T-helper 2 cell treated with Interferon-gamma antibody and Interleukin-4, amounts not matched to agents 5 μg/mL and 100 μg/mL, for 36 hours (primary cell): ENCODE measurements around the gene PLCH1.

ENCODE experiments used
- DNase-seq: peaks from one replicate; pipeline ENCODE4 v3.0.0; 2021; ENCODE audit warnings: low spot score
- H3K27ac Mint-ChIP-seq: one replicate; pipeline ENCODE4 v1.8.0; 2021; ENCODE audit warnings: mild to moderate bottlenecking, mixed read lengths
- H3K27me3 Mint-ChIP-seq: one replicate; pipeline ENCODE4 v1.8.0; 2021; ENCODE audit warnings: low read depth, mixed read lengths
- H3K36me3 Mint-ChIP-seq: one replicate; pipeline ENCODE4 v1.8.0; 2021; ENCODE audit warnings: low read depth, mixed read lengths
- H3K4me1 Mint-ChIP-seq: one replicate; pipeline ENCODE4 v1.8.0; 2021; ENCODE audit warnings: low read depth, mixed read lengths
- H3K4me3 Mint-ChIP-seq: one replicate; pipeline ENCODE4 v1.8.0; 2022; ENCODE audit warnings: mild to moderate bottlenecking, moderate library complexity, mixed read lengths
- H3K9me3 Mint-ChIP-seq: one replicate; pipeline ENCODE4 v1.8.0; 2021; ENCODE audit warnings: mixed read lengths

PLCH1 gene

GRCh38 chr3:155485897-155486296, 259.0 kb downstream of the PLCH1 start:
- Mint-ChIP-seq H3K36me3 (no peaks in the 10 kb centered on the region), H3K27ac (no peak overlapping the region), H3K4me1 (no peaks in the 10 kb centered on the region), H3K27me3 (no peaks in the 10 kb centered on the region), H3K9me3 (no peaks in the 10 kb centered on the region), H3K4me3 (no peak overlapping the region)
- no peak for DNase-seq

DNA sequence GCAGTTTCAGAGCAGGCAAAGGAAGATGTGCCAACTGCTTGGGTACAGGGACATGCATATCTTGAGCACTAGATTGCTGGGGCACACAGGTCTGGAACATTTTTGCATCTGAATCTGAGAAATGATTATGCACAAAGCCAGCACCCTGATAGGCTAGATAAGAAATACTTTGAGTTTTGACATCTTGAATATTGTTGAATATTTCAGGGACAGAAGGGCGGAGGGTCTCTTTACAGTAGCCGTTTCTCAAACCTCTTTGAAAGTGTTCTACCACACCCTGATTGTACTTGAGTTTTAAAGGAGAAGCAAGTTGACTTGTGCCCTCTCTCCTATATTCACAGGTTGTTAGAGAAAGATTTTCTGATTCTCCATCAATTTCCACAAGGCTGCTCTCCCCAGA, 263.3 kb downstream of the PLCH1 start:
- Mint-ChIP-seq H3K27me3 (peaks cover 2% of the 10 kb centered on the region), H3K4me3 (no peak overlapping the region), H3K9me3 (peaks cover 7% of the 10 kb centered on the region), H3K4me1 (no peaks in the 10 kb centered on the region), H3K36me3 (no peaks in the 10 kb centered on the region), H3K27ac (no peak overlapping the region)
- DNase-seq = no peak

DNA sequence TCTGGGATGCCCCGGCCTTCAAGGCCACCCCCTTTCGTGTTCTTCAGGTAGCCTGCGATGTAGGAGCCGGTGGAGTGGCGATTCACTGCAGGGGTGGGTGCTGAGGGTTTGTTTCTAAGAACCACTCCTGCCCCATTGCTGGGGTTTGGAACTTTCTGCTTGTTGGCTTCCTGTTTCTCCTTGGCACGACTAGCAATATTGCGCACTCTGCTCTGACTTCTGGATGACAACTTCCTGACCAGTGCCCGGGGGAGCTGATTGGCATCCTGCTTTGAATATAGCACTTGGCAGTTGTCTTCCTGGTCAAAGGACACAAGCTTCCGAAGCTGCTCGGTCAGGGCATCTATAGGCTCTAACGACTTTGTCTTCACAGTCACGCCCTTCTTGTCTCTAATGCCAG, 263.8 kb downstream of the PLCH1 start:
- peaks cover 2% of the 10 kb centered on the region for H3K27me3 Mint-ChIP-seq
- DNase-seq = no peak
- H3K4me3 Mint-ChIP-seq = no peak overlapping the region
- no peaks in the 10 kb centered on the region for H3K36me3 Mint-ChIP-seq
- no peak overlapping the region for H3K27ac Mint-ChIP-seq
- H3K9me3 Mint-ChIP-seq = peaks cover 7% of the 10 kb centered on the region
- no peaks in the 10 kb centered on the region for H3K4me1 Mint-ChIP-seq

DNA sequence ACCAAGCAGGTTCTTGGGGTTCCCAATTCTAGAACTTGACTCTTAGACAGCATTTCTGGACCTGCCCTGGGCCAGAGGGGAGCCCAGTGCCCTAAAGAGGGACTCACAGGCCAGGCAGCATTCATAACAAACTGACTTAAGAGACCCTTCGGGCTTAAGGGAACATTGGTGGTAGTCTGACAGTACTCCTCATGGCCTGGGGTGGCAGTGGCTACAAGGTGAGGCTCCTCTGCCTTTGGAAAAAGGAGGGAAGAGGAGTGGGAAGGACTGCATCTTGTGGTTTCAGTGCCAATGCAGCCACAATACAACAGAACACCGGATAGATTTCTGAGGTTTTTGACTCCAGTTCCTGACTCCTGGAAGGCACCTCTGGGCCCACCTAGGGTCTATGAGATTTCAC, 279.2 kb downstream of the PLCH1 start:
- Mint-ChIP-seq H3K9me3 (peaks cover 20% of the 10 kb centered on the region), H3K4me1 (no peaks in the 10 kb centered on the region), H3K36me3 (no peaks in the 10 kb centered on the region), H3K27me3 (no peaks in the 10 kb centered on the region), H3K27ac (no peak overlapping the region), H3K4me3 (no peak overlapping the region)
- no peak for DNase-seq

GRCh38 chr3:155462672-155463071, 282.2 kb downstream of the PLCH1 start:
- no peaks in the 10 kb centered on the region for H3K36me3 Mint-ChIP-seq
- H3K27me3 Mint-ChIP-seq = no peaks in the 10 kb centered on the region
- H3K4me3 Mint-ChIP-seq = no peak overlapping the region
- H3K9me3 Mint-ChIP-seq = peaks cover 8% of the 10 kb centered on the region
- DNase-seq = no peak
- H3K4me1 Mint-ChIP-seq = no peaks in the 10 kb centered on the region
- H3K27ac Mint-ChIP-seq = no peak overlapping the region

DNA sequence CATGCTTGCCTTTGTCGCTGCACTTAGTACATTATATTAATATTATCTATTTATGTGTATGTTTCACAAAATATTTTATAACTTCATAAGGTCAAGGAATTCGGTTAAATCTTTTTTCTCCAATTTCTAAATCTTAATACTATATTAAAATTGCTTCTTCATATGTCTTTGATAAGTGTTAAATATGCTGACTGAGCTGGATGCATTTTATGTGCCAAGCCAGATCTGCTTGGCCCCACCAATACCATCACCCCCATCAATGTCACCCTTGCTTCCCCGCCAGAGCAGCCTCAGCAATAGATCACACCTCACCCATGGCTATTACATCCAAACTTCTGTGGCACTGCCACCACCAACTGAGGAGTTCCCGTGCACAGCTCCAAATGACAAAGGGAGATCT, 287.3 kb downstream of the PLCH1 start:
- Mint-ChIP-seq H3K9me3 (no peaks in the 10 kb centered on the region), H3K4me3 (no peak overlapping the region), H3K27me3 (no peaks in the 10 kb centered on the region), H3K4me1 (no peaks in the 10 kb centered on the region), H3K36me3 (no peaks in the 10 kb centered on the region), H3K27ac (no peak overlapping the region)
- no peak for DNase-seq

GRCh38 chr3:155455765-155456164, 289.1 kb downstream of the PLCH1 start:
- Mint-ChIP-seq H3K27ac (no peak overlapping the region), H3K9me3 (no peaks in the 10 kb centered on the region), H3K27me3 (no peaks in the 10 kb centered on the region), H3K4me3 (no peak overlapping the region), H3K4me1 (no peaks in the 10 kb centered on the region), H3K36me3 (no peaks in the 10 kb centered on the region)
- DNase-seq = no peak

DNA sequence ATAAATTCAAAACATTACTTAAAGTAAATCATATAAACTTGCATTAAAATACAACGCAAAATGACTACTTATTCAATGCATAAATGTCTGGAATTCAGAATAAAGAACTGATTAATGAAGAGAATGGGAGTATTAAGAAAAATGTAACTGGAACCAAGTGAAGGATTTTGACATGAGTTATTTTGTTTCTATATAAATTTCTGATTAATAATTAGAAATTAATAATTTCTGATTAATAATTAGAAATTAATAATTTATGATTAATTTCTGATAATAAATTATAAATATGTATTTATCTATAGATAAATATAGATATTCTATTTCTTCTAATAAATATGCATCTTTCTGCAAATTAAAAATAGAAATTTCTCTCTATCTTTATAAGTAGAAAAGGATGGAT, 291.4 kb downstream of the PLCH1 start:
- H3K9me3 Mint-ChIP-seq = no peaks in the 10 kb centered on the region
- no peak overlapping the region for H3K4me3 Mint-ChIP-seq
- no peak for DNase-seq
- no peaks in the 10 kb centered on the region for H3K36me3 Mint-ChIP-seq
- no peaks in the 10 kb centered on the region for H3K27me3 Mint-ChIP-seq
- H3K27ac Mint-ChIP-seq = no peak overlapping the region
- no peaks in the 10 kb centered on the region for H3K4me1 Mint-ChIP-seq

DNA sequence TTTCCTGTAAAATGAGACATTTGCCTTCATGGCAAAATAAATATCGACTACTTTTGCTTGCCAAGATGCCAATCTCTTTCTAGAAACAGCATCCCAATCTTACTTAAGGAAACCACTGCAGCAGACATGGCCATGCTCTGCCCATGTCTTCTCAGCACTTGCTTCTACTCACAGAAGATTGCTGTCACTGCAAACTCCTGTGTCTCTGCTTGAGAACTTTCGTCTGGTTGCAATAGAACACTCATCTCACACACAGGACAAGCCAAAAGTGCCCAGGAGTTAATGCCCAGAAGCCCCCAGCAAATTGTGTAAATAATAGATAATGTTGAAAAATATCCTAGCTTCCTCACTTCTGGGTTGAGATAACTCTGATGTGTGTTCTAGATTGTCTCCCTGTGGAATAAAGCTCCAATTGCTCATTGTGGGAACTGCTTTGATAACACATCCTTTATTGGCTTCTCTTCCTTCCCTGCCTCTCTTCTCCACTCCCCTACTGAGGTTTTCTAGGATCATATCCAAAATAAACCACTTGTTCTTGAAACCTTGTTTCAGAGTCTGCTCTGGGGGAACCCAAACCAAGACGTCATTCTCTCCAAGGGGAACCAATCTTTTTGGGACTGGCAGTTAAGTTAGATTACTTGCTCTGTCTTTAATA, 295.1 kb downstream of the PLCH1 start:
- no peaks in the 10 kb centered on the region for H3K9me3 Mint-ChIP-seq
- H3K27ac Mint-ChIP-seq = no peak overlapping the region
- H3K36me3 Mint-ChIP-seq = no peaks in the 10 kb centered on the region
- no peaks in the 10 kb centered on the region for H3K4me1 Mint-ChIP-seq
- no peaks in the 10 kb centered on the region for H3K27me3 Mint-ChIP-seq
- no peak for DNase-seq
- H3K4me3 Mint-ChIP-seq = no peak overlapping the region

DNA sequence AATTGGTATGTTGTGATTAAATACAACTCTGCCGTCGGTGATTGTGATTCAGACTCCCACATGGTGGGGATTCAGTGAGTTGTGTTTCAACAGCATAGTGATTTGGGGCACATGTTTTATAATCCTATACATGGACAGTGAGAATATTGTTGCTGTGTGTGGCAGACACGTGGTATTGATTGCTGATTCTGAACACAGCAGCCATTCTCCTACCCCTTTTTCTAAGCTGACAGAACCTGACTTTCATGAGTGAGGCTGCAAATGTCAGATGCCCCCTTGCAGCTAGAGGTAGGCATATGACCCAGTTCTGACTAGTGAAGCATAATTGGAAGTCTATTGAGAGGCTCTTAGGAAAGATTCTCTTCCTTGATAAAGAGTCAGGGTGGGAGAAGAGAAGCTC, 296.3 kb downstream of the PLCH1 start:
- no peak overlapping the region for H3K4me3 Mint-ChIP-seq
- H3K36me3 Mint-ChIP-seq = no peaks in the 10 kb centered on the region
- no peak overlapping the region for H3K27ac Mint-ChIP-seq
- no peak for DNase-seq
- no peaks in the 10 kb centered on the region for H3K9me3 Mint-ChIP-seq
- H3K27me3 Mint-ChIP-seq = no peaks in the 10 kb centered on the region
- no peaks in the 10 kb centered on the region for H3K4me1 Mint-ChIP-seq

- Mint-ChIP-seq H3K9me3 (no peaks in the 10 kb centered on the region), H3K4me3 (no peak overlapping the region), H3K27me3 (no peaks in the 10 kb centered on the region), H3K27ac (no peak overlapping the region), H3K36me3 (no peaks in the 10 kb centered on the region), H3K4me1 (no peaks in the 10 kb centered on the region)
- DNase-seq = no peak
These were observed 298.5 kb downstream of the PLCH1 start for GRCh38 chr3:155446366-155446765.

GRCh38 chr3:155444771-155445170, 300.1 kb downstream of the PLCH1 start:
- no peak overlapping the region for H3K27ac Mint-ChIP-seq
- no peaks in the 10 kb centered on the region for H3K36me3 Mint-ChIP-seq
- H3K9me3 Mint-ChIP-seq = no peaks in the 10 kb centered on the region
- H3K4me1 Mint-ChIP-seq = no peaks in the 10 kb centered on the region
- DNase-seq = no peak
- no peaks in the 10 kb centered on the region for H3K27me3 Mint-ChIP-seq
- H3K4me3 Mint-ChIP-seq = no peak overlapping the region

- H3K9me3 Mint-ChIP-seq = no peaks in the 10 kb centered on the region
- no peaks in the 10 kb centered on the region for H3K36me3 Mint-ChIP-seq
- no peak overlapping the region for H3K27ac Mint-ChIP-seq
These were observed 301.1 kb downstream of the PLCH1 start for GRCh38 chr3:155443815-155444214.

GRCh38 chr3:155442072-155442471, 302.8 kb downstream of the PLCH1 start:
- Mint-ChIP-seq H3K9me3 (no peaks in the 10 kb centered on the region), H3K27me3 (no peaks in the 10 kb centered on the region), H3K36me3 (no peaks in the 10 kb centered on the region), H3K4me1 (no peaks in the 10 kb centered on the region), H3K27ac (no peak overlapping the region), H3K4me3 (no peak overlapping the region)
- DNase-seq = no peak

More at GRCh38 chr3:155443815-155444214, 301.1 kb downstream of the PLCH1 start:
- no peak overlapping the region for H3K4me3 Mint-ChIP-seq
- no peak for DNase-seq
- no peaks in the 10 kb centered on the region for H3K27me3 Mint-ChIP-seq
- no peaks in the 10 kb centered on the region for H3K4me1 Mint-ChIP-seq

GRCh38 chr3:155441506-155441905, 303.4 kb downstream of the PLCH1 start:
- Mint-ChIP-seq H3K27ac (no peak overlapping the region), H3K36me3 (no peaks in the 10 kb centered on the region), H3K27me3 (no peaks in the 10 kb centered on the region), H3K4me1 (no peaks in the 10 kb centered on the region), H3K4me3 (no peak overlapping the region), H3K9me3 (no peaks in the 10 kb centered on the region)
- no peak for DNase-seq
